Tibial nerve (tissue), 4 donors: Measurements from ENCODE around the gene STEAP1B.
"Not testable (repeated sequence)": the region's sequence is repeated elsewhere in the genome, so short reads cannot be mapped to it uniquely, and the experiment has no call there.

ENCODE experiments used
- CTCF ChIP-seq, 5 experiments: fragments of 200-600 bp in 3 of 5; fragments of 450-650 bp in 2 of 5; sonication (generic) in 3 of 5; IDR thresholded peaks; one replicate each; pipeline ENCODE4 v1.5.1; 2016 to 2019; ENCODE audit warnings: antibody characterized with exemption in 5 of 5, mild to moderate bottlenecking in 3 of 5, moderate library complexity in 2 of 5
- EP300 ChIP-seq, 2 donors: sonication (generic); formaldehyde crosslinking; IDR thresholded peaks; one replicate each; pipeline ENCODE4 v1.6.1; 2017; ENCODE audit warnings: antibody characterized with exemption in 2 of 2, mild to moderate bottlenecking in 1 of 2
- POLR2A ChIP-seq, 2 donors: fragments of 450-650 bp; IDR thresholded peaks; one replicate each; pipeline ENCODE4 v1.6.1; 2017; ENCODE audit warnings: antibody characterized with exemption in 2 of 2, mild to moderate bottlenecking in 2 of 2, moderate library complexity in 2 of 2

DNA sequence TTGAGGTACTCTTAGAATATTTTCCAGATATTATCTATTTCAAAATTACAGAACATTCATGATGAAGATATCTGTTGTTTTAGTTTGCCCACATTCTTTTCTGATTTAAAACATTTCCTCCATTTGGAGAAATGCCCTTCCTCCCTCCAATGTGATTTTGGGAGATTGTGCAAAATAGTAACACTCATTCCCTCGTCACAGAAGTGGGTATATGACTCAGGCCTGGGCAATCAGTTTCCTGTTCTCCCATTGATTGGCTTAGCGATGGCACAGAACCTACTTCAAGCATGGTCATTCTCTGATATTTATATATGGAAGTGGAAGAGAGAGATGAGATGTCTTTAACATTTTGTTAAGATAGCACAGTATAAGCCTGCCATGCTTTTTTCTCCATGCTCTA is 3.1 kb downstream of the STEAP1B start:
- TF ChIP-seq POLR2A, EP300, CTCF (IDR thresholded peaks at IDR 0.05): not testable (repeated sequence)
